Renal pelvis (tissue), 4 donors: Measurements from ENCODE around the gene CLDN24. TPM values are rescaled to one million over a fixed set of nuclear protein-coding genes. Genes with fewer than 3 reads are reported as not detected.

ENCODE experiments used
- DNase-seq: peaks from one replicate; pipeline ENCODE4 v3.0.0-alpha.2; 2013
- polyA plus RNA-seq, 3 donors: library from polyadenylated mRNA; unstranded; fragments of 120-200 nt; gene quantifications; one replicate each; pipeline ENCODE4 v1.2.1, GENCODE V29; 2013; ENCODE audit not compliant: insufficient read length in 3 of 3

Gene CLDN24
- polyA plus RNA-seq, 3 donors: 0.64 TPM; not detected in 2

DNA sequence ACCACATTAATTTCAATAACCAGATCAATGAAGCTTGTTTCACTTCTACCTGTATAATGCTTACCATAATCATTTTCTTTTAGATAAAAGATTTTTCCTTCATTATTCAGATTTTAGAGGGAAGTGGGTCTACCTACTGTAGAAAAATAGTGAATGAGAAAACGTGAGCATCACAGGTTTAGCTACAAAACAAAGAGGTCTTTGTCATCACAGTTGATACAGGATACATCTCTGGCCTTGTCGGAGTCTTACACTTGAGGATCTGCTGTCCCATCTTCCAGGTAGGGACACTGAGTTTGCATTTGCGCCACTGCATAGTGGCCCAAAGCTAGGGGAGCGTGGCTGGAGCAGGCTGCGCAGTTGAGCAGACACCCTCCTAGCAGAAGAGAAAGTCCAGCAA is 710 bp downstream of the CLDN24 start:
- DNase-seq: no peak

DNA sequence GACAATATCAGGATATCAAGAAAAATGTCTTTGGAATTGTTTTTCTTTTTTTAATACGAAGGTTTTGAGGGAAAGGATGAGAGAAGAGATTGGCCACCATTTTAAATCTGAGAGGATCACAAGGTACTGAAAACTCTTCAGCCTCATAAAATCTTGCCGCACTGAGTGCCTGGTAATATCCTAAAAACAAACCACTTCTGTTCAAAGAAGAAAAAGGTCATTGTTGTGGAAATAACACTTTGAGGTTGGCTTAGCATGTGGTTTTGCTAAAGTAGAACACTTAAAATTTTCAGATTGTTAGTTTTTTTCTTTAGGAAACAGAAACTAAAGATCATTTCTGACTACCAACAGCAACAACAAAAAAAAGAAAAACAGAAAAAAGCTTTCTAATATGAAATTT is 1.1 kb downstream of the CLDN24 start:
- no peak for DNase-seq

- DNase-seq: no peak
These were observed 1.8 kb downstream of the CLDN24 start, which contains the start of gene CLDN22 for GRCh38 chr4:183320211-183321059. Gene CLDN22 (minus strand): TSS chr4:183320276. CDS start chr4:183320218, 58 bp downstream.

- DNase-seq: no peak
These were observed 3.6 kb downstream of the CLDN24 start for GRCh38 chr4:183318656-183319055.

- DNase-seq: no peak
These were observed 7.4 kb downstream of the CLDN24 start for GRCh38 chr4:183314806-183315205.

GRCh38 chr4:183314336-183314735 is 7.9 kb downstream of the CLDN24 start:
- DNase-seq: no peak

GRCh38 chr4:183312841-183313240 is 9.4 kb downstream of the CLDN24 start:
- no peak for DNase-seq

- DNase-seq: no peak
These were observed 15.4 kb downstream of the CLDN24 start for GRCh38 chr4:183306811-183307210.

DNA sequence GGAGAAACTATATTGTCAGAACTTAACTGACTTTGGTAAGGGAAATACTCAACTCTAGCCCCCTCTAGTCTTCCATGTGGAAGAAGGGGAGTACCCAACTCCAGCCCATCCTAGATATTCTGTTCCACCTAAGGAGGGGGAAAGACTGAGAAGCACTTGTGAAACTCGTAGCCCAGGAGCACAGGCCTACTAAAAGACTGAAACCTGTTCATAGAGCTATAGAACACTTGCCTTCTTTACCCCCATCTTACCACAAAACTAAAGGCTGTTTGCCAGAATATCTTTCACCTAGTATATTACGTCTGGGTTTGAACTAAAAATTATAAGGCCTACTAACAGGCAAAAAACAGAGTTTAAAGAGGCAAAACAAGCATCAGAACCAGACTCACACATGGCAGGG is 17.7 kb downstream of the CLDN24 start:
- DNase-seq: no peak

DNA sequence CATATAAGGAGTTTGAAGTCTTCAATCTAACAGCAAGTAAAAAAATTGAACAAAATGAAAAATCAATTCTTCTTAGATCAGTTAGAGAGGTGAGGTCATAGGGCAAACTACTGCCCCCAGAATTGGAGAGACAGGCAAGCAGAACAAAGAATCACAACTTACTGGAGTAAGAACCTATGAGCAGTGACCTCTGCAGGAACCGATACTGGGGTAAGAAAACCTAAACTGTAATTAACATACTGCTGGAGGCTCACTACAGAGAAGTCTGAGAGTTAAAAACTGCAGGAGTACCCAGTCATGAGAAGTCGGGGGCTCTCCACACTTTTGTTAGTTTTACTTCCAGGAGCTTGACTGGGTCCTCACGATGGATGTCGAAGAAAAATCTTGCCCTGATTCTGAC is 18.2 kb downstream of the CLDN24 start:
- no peak for DNase-seq

DNA sequence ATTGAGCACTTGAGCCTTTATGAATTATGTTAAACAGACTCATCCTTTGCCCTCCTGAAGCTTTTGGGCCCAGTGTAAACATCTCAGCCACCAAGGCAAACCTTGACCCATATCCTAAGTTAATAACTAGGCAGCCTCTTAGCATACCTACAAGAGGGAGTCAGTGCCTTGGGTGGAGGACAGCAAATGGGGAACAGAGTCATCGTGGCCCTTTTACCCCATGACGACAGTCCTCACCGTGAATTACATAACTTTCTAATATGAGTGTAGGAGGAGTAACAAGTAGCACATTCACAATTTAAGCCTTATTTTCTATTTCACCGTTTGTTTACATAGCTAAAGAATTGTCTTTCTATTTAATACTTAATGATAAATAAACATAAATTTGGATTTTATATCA is 18.9 kb downstream of the CLDN24 start:
- no peak for DNase-seq

DNA sequence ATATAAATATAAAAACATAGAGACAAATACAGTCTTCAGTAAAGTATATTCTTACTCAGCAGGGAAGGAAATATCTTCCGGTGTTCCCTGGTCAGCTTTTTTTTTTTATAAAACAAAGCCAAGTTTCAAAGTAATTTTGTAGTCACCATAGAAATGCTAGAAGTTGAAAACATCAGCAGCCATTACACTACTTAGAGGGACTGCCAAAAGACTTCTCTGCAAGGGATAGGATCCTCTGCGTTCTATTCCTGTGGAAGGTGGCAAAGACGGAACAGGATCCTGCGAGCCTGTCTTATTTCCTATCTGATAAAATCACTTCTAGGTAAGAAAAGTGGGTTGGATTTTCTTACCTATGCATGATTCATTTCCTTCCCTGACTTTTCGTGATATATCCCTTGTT is 21.6 kb downstream of the CLDN24 start:
- DNase-seq: no peak

- no peak for DNase-seq
These were observed 22.2 kb downstream of the CLDN24 start for GRCh38 chr4:183300070-183300469.

GRCh38 chr4:183299464-183299863 is 22.8 kb downstream of the CLDN24 start:
- no peak for DNase-seq

DNA sequence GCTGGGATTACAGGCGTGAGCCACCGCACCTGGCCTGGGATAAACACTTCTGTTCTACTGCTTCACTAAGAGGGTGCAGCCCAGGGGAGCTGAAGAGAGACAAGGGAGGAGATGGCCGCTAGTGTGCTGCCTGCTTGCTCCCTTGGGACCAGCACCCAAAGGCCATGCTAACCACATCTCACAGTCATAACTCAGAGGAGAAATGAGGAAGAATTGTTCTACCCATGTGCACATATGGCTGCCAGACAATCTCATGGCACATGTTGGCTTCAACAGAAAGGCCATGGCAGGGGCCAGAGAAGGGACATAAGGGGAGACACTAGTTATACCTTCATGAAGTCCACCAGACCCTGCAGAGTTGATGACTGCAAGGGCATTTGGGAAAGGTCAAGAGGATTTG is 24.6 kb downstream of the CLDN24 start:
- no peak for DNase-seq

DNA sequence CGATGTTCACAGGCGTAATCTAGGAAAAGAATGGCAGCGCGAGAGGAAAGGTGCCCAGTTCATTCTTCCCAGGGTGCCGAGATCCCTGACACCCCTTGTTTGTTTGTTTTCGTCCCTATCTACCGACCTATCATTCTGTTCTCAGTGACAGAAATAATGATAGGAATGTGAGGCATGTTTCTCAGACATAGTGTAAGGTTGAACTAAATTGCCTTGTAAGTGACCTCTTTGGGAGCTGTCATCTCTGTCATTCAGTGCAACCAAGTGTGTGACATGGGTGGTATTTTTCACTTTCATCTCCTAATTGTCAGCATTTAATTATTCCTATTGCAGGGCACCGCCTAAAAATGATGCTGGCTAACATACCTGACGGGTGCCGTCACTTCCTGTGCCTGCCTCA is 26.5 kb downstream of the CLDN24 start:
- no peak for DNase-seq

DNA sequence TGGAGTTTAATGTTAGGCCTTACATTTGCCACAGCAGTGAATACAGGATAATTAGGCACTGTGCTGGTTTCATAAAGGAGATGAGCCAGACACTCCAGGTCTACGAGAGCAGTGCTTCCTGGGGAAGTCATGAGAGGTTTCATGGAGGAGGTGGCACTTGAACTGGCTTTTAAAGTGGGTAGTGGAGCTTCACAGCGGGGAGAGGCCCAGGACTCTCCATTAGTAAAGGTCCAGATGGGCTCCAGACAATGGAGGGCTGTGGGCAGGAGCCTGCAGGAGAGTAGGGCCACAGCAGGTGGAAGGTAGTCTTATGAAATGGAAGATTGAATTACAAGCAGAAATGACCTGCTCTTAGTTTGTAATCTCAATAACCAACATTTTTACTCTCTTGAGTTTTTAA is 31.2 kb downstream of the CLDN24 start:
- DNase-seq: no peak

GRCh38 chr4:183289688-183290087 is 32.5 kb downstream of the CLDN24 start:
- no peak for DNase-seq

DNA sequence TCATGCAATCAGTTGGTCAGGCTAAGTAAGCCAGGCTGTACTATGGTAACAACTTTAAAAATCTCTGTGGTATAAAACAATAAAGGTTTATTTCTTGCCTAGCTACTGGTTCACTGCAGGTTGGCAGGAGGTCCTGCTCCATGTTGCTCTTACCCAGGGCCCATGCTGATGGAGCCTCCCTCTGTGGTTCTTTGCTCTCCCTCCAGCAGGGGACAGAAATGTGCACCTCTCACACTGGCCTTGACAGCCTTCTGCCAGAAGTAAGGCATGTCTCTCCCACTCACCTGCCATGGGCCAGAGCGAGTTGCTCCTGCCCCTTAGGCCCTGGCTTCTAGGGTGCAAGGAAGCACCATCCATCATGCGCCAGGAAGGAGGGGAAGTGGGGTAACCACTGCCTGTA is 33.3 kb downstream of the CLDN24 start:
- DNase-seq: no peak

DNA sequence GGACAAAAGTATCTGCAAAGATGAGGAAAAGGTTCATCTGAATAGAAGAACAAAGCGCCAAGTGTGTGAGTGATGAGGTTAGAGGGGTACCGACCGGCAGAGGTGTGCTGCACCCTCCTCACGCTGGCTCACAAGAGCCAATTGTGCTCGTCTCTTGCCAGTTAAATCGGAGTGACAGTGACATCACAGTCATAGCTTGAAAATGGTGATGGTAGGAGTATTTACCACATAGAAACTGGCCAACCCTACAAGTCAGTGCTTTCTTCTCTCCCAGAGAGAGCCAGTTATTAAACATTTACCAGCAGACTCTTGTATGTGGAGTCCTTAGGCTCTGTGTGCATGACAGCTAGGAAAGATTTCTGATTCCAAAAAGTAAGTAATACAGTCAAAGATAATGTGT is 34.5 kb downstream of the CLDN24 start:
- no peak for DNase-seq

- DNase-seq: no peak
These were observed 34.9 kb downstream of the CLDN24 start for GRCh38 chr4:183287309-183287659.

GRCh38 chr4:183286590-183287308 is 35.5 kb downstream of the CLDN24 start:
- no peak for DNase-seq

GRCh38 chr4:183285886-183286285 is 36.3 kb downstream of the CLDN24 start:
- DNase-seq: no peak
